Measurements from ENCODE around the gene RPS27.

DNA sequence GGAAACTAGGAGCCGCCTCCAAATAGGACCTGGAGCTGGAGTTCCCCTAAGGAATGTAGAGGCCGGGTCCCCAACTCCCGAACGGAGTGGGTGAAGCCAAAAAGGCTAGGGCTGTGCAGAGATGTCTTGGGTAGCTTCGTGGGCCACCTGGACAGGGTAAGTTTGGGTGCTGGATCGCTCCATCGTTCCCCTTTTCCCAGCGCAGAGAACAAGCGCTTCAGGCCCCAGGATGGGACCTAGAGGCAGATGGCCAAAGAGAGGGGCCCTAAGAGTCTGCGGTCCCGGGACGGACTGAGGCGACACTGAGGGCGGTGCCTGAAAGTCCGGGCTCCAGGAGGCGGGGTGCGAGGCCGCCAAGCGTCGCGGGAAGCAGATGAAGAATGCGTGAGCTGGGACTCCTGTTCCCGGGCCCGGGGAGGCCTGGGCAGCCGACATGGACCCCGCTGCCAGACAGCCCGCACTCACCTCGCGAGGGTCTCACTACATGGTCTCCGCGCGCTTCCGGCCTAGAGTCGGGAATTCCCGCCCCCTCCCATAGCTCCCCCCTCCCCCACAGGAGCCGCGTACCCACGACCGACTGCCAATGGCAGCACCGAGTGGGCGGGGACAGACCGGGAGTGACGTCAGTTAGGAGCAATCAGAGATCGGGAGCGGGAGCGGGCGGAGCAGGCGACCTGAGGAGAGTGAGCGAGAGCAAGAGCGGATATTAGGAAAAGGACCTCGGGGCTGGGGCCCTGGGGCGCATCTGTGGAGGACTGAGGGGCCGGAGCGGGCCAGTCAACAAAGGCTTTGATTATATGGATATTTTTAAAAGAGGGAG lies 27.3 kb upstream of the RPS27 start, which contains the start of gene SLC39A1:
- TF ChIP-seq, protein P1, sequence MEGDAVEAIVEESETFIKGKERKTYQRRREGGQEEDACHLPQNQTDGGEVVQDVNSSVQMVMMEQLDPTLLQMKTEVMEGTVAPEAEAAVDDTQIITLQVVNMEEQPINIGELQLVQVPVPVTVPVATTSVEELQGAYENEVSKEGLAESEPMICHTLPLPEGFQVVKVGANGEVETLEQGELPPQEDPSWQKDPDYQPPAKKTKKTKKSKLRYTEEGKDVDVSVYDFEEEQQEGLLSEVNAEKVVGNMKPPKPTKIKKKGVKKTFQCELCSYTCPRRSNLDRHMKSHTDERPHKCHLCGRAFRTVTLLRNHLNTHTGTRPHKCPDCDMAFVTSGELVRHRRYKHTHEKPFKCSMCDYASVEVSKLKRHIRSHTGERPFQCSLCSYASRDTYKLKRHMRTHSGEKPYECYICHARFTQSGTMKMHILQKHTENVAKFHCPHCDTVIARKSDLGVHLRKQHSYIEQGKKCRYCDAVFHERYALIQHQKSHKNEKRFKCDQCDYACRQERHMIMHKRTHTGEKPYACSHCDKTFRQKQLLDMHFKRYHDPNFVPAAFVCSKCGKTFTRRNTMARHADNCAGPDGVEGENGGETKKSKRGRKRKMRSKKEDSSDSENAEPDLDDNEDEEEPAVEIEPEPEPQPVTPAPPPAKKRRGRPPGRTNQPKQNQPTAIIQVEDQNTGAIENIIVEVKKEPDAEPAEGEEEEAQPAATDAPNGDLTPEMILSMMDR (IDR thresholded peaks at IDR 0.05), result no peak
- TF ChIP-seq POLR2AphosphoS5 (IDR thresholded peaks at IDR 0.05) (peak; percentile 86 to 88 (median 86)), EP300 (IDR thresholded peaks at IDR 0.05; ENCODE audit: low read depth) (no peak)

Measured in transverse colon (tissue), 4 donors.